GM19035 (cell line): Measurements from ENCODE around the gene PRDM11.

Experiments used
- ATAC-seq: cut with Tn5 transposase; IDR thresholded peaks from one replicate; pipeline ENCODE4 v1.9.1; 2021; ENCODE audit not compliant: unreplicated experiment

Gene PRDM11

DNA sequence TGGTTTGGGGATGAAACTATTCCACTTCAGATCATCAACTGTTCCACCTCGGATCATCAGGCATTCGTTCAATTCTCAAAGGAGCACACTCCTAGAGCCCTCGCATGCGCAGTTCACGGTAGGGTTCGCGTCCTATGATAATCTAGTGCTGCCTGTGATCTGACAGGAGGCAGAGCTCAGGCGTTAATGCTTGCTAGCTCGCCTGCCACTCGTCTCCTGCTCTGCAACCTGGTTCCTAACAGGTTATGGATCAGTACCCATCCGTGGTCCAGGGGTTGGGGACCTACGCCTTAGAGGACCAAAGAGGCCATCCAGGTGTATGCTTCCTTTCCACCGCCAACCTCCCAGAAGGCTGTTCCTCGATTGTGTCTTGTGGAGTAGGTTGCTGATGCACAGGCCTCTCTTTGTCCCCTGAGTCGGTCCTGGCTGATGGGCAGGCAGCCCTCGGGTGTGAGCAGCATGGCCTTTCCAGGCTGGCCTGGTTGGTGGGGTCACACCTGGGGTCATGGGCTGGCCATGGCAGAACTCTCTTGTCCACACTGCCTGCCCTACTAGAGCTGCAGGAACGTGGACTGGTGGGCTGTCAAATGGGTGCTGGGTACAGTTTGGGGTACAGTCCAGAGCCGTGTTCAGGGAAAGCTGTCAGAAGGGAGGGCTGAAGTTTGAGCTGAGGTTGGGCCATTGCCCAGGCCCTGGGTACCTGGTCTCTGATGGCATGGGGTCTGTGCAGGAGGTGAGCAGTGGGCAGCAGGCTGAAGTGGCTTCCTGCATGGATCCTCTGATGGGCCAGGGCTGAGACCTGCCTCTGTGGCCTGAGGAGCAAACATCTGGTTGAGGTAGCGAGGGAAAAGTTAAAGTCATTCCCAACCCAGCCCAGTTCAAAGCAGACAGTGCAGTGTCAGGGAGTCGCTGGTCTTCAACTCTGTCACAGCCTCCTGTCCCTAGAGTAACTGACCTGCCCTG is 11.1 kb downstream of the PRDM11 start:
- no peak for ATAC-seq

DNA sequence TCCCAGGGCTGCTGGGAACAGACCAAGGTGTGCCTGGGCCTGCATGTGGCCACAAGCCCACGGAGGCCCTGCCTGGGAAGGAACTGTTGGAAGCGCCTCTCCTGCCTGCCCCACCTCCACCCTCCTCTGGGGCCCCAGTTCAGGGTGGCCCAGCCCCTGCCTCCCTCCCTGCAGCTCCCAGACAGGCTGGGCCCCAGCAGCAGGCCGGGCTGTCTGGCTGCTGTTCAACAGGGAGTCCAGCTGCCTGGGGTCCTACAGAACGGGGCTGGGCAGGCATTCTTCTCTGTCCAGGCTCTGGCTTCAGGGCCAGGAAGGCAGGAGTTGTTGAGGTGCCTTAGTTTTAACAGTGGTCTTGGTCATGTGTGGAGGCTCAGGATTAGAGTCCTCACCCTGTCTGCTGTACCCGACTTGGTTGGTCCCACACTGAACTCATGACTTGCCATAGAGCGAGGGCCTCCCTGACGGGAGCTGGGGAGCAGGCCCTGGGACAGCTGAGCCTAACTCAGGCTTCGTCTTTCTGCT is 11.8 kb downstream of the PRDM11 start:
- ATAC-seq, result no peak

DNA sequence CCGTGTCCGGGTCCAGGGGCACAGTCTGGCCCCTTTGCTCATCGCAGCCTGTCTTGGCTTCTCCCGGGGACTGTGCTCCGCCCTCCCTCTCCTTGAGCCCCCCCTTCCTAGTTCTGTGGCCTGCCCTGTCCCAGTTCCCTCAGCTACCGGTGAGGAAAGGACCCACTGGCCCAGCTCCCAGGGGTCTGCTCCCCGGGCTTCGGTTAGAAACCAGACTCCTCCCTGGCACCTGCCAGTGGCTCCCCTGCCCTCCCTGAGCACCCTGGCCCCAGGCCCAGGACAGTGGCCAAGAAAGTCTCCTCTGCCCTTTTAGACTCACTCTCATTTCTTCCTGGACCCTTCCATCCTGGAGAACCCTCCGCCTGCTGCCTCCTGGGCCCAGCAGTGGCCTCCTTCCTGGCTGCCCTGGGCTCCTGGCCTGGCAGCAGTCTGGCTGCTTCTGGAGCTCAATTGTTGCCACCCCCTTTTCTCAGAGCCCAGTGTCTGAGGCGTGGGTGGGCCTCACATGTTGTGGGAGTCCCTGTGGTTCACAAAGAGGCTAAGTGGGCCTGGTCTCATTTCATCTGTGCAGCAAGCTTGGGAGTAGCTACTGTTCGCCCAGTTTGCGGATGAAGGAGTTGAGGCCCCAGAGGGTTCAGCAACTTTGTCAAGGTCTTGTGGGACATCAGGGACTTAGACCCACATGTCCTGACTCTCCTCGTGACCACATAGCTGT is 12.6 kb downstream of the PRDM11 start:
- no peak for ATAC-seq

DNA sequence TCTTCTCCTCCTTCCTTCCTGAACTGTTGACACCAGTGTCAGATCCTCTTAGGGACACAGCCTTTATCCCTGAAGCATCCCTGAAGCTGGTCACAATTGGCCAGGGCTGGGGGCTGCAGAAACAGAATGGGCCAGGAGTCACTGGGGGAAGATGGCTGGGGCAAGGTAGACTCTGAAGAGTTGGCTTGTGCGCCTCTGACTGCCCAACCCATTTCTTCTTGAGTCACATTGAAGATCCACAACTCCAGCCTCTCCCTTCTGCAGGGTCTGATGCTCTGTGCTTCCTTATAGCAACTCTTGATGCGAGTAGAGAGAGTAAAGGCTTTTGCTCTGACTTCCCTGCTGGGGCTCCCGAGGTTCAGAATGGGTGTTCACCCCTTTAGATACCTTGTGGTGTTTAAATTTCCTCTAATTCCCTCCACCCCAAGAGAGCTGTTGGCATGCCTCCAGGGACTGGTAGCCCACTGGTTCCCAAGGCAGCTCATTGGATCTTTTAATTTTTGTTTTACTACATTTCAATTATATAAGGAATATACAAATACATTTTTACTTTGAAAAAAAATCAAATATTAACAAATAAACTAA is 13.4 kb downstream of the PRDM11 start:
- ATAC-seq, result no peak

GRCh38 chr11:45161252-45162063 is 15.0 kb downstream of the PRDM11 start:
- no peak for ATAC-seq

GRCh38 chr11:45162064-45162375 is 15.6 kb downstream of the PRDM11 start:
- no peak for ATAC-seq

GRCh38 chr11:45162916-45163879 is 16.8 kb downstream of the PRDM11 start:
- ATAC-seq, result no peak

GRCh38 chr11:45163956-45164575 is 17.6 kb downstream of the PRDM11 start:
- no peak for ATAC-seq

DNA sequence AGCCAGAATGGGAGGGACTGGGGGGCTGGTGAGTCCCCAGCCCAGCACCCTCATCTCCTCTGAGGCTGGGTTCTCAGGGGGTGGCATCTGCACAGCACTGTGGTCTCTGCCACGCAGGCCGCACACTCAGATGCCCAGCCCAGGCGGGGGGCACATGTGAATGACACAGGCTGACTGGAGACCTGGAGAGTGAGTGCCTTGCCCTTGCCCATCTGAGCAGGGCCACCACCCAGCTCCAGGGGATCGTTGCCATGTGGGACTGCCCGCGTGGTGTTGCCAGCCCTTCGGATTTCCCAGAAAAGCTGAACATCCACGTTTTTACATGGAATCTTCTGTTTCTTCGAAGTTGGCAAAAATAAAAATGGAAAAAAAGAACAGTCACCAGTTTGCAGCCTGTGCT is 18.9 kb downstream of the PRDM11 start:
- ATAC-seq, result no peak

DNA sequence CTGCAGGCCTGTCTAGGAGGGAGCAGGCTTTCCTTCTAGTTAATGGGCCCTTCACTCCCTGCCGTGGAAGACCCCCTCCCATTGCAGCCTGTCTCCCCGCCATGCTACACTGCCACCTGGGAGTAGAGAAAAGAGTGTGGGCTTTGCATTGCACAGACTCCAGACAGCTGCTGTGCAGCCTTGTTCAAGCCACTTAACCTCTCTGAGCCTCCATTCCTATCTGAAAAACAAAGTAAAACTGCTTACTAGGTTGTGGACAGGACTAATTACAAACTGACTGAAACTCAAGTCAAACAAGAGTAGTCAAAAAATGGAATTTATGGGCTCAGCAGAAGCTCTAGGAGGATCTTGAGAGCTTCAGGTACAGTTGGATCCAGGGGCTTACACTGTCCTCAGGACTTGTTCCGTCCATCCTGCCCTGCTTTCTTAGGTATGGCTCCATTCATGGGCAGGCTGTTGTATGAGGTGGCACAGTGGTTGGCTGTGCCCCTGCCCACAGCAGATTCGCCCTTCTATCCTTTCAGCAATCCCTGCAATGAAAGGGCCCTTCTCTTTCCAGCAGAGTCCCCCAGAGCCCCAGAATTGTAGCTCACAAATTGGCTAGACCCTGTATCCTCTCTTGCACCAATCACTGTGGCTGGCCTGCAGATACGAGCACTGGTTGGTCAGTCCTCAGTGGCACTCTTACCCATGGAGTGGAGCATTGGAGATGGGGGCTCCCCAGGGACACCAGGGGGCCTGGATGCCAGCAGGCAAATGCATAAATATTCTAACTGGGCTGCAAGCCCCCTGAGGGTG is 19.6 kb downstream of the PRDM11 start:
- no peak for ATAC-seq

- no peak for ATAC-seq
Measured at GRCh38 chr11:45166604-45166897, 20.1 kb downstream of the PRDM11 start.

- no peak for ATAC-seq
Measured at GRCh38 chr11:45167283-45167682, 20.8 kb downstream of the PRDM11 start.

DNA sequence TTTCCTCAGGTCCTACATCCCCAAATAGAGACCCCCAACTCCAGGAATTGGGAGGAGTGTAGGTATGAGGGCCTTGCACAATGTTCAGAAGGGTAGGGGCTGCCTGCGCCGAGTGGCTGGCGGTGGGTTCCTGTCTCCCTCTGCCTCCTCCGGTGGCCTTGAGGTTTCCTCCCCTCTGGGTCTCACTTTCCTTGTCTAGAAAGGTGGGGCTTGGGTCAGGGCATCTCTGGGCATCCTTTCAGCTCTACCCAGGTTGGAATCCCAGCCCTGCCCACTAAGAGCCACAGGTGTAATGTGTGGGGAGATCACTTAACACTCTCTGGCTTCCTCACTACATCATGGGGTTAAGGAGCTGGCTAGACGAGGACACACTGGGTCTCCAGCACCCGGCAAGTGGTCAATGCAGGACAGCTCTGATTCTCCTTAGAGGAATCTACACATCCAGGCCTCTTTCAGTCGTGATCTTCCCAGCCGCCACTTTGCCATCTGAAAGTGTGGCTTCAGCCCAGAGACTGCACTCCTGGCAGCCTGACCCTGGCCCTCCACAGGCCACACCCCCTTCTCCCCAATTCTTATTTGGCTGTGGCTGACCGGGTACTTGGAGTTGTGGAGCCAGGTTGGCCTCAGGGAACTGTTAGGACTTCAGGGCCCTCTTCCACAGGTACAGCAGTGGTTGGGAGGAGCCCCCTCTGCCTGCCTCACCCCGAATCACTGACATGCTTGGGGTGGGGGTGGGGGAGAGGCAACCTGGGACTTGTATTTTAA is 22.1 kb downstream of the PRDM11 start:
- ATAC-seq, result no peak

DNA sequence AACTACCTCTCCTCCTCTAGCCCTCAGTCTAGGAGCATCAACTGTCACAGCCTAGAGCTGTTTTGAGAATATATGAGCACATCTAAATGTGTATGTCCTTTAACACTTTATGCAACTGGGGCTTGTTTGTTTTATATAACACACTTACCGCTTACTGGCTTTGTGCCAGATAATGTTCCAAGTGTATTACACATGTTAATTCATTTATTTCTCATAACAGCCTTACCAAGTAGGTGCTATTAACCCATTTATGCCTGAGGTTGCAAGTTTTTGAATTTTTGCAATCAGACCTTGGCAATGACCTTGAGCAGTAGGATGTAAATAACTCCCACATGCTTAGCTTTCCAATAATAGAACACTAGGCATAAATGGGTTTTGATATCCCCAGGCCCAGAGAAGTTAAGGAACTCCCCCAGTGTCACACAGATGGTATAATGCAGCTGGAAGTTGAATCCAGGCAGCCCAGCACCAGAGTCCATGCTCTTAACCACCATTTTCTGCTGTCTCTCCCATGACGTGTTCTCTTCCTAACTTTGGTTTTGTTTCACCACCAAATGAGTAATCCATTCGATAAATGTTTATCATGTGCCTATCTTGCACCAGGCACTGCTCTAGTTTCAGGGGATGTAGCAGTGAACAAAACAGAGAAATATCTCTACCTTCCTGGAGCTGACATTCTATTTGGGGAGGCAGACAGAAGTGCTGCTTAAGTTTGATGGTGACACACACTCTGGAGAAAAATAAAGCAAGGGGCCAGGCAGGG is 23.1 kb downstream of the PRDM11 start:
- no peak for ATAC-seq

DNA sequence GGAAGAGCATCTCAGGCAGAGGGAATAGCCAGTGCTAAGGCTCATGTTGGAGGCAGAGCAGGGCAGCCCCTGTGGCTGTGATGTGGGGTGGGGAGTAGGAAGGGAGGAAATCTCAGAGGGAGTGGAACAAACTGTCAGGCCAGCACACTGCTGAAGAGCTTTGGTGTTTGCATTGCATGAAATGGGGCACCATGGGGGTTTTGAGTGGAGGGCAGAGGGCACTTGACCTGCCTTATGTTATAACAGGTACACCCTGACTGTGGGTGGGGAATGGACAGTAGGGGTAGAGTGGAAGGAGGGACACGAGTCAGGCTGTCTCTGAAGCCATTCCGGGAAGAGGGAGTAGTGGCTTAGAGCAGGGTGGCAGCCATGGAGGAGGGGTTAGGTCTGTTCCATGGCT is 24.0 kb downstream of the PRDM11 start:
- ATAC-seq, result no peak

DNA sequence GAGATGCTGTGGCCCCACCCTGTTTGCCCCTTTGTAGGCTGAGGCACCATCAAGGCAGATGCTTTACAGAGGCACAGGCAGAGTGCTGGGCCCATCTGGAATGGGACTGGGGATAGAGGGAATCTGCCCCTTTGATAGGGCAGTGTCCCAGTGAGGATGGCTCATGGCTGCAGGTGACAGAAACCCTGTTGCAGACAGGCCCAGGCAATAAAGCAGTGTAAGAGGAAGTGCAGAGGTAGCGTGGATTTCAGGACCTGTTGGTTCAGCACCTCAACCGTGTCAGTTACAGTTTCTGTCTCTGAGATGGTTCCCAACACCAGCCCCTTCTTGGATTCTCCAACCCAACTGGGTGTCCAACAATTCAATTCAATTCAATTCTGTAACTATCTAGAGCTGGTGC is 25.1 kb downstream of the PRDM11 start:
- ATAC-seq, result no peak

DNA sequence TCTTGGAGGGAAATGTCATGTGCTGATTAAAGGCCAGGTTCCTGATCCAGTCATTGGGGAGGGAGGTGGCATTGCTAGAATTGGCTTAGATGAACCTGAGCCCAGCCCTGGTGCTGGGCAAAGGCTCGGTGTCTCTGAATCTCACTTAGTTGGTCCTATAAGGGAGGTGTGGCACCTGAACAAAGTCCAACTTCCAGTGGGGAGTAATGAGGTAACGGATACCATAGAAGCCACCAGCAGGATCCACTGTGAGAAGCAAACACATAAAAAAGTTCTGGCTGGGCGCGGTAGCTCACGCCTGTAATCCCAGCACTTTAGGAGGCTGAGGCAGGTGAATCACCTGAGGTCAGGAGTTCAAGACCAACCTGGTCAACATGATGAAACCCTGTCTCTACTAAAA is 26.6 kb downstream of the PRDM11 start:
- no peak for ATAC-seq
